AG04449 (cell line): ENCODE measurements around the gene AXIN2.
A peak's percentile ranks its signal among the peaks of the same experiment; 100 is the strongest.

Experiments
- CTCF ChIA-PET: fragments of 350-600 bp; formaldehyde crosslinking; extraction: SDS; loops from one replicate; lab custom pipeline; 2021; ENCODE audit warnings: antibody characterized with exemption; lab: Yijun Ruan, JAX
- POLR2A ChIA-PET: fragments of 400-600, 350-600 bp; formaldehyde crosslinking; extraction: SDS; loops from one replicate; lab custom pipeline; 2020; ENCODE audit warnings: antibody characterized with exemption, inconsistent platforms; lab: Yijun Ruan, JAX
- DNase-seq: peaks from one replicate; pipeline ENCODE4 v3.0.0-alpha.2; 2010; ENCODE audit warnings: low read depth, low spot score
- H3K4me3 ChIP-seq: 2 replicates; pipeline ENCODE4 v1.5.1; 2011; ENCODE audit warnings: low read depth, mild to moderate bottlenecking, control low read depth, low read length
- TF ChIP-seq, protein P1 (sequence below): IDR thresholded peaks from one replicate; pipeline ENCODE4 v1.5.1; 2011; ENCODE audit warnings: mild to moderate bottlenecking, moderate library complexity, low read length, control low read depth, inconsistent platforms; ENCODE audit not compliant: insufficient read depth; ENCODE audit errors: missing control alignments

AXIN2 gene, protein sequence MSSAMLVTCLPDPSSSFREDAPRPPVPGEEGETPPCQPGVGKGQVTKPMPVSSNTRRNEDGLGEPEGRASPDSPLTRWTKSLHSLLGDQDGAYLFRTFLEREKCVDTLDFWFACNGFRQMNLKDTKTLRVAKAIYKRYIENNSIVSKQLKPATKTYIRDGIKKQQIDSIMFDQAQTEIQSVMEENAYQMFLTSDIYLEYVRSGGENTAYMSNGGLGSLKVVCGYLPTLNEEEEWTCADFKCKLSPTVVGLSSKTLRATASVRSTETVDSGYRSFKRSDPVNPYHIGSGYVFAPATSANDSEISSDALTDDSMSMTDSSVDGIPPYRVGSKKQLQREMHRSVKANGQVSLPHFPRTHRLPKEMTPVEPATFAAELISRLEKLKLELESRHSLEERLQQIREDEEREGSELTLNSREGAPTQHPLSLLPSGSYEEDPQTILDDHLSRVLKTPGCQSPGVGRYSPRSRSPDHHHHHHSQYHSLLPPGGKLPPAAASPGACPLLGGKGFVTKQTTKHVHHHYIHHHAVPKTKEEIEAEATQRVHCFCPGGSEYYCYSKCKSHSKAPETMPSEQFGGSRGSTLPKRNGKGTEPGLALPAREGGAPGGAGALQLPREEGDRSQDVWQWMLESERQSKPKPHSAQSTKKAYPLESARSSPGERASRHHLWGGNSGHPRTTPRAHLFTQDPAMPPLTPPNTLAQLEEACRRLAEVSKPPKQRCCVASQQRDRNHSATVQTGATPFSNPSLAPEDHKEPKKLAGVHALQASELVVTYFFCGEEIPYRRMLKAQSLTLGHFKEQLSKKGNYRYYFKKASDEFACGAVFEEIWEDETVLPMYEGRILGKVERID

GRCh38 chr17:65561452-65562205 is at the start of gene AXIN2:
Gene AXIN2 (minus strand): TSS chr17:65561648. CDS start chr17:65558620, 3,028 bp downstream.
- no peak for DNase-seq
- POLR2A ChIA-PET: no interaction called here
- peak within 1 kb of the TSS; percentile 66 for H3K4me3 ChIP-seq
- CTCF ChIA-PET: interaction anchor here (0.6 kb wide), 1 partner anchor 222 kb away, joined by 3 read pairs; no protein-coding TSS in a partner anchor
- TF ChIP-seq, protein P1, sequence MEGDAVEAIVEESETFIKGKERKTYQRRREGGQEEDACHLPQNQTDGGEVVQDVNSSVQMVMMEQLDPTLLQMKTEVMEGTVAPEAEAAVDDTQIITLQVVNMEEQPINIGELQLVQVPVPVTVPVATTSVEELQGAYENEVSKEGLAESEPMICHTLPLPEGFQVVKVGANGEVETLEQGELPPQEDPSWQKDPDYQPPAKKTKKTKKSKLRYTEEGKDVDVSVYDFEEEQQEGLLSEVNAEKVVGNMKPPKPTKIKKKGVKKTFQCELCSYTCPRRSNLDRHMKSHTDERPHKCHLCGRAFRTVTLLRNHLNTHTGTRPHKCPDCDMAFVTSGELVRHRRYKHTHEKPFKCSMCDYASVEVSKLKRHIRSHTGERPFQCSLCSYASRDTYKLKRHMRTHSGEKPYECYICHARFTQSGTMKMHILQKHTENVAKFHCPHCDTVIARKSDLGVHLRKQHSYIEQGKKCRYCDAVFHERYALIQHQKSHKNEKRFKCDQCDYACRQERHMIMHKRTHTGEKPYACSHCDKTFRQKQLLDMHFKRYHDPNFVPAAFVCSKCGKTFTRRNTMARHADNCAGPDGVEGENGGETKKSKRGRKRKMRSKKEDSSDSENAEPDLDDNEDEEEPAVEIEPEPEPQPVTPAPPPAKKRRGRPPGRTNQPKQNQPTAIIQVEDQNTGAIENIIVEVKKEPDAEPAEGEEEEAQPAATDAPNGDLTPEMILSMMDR: no peak

DNA sequence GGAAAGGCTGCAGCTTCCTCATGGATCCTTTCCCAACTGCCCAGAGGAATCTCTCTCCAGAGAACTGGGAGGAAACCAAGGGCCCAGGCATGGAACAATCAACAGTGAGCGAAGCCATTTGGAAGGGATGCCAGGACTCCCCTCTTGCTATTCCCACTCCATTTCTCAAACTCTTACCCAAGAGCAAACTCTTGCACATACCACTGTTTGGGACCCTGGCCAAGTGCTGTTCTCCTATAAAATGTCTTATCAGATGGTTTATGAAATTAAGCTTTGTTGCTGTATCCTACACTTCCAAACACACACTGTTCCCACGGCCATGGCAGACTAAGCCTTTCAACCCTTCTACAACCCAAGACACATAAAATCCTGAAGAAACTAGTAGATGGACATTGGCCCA is 48.3 kb upstream of the AXIN2 start:
- no peak for DNase-seq
- CTCF ChIA-PET: interaction anchor here (1.6 kb wide), 1 partner anchor 8 kb away, joined by 4 read pairs; no protein-coding TSS in a partner anchor
- TF ChIP-seq, protein P1: no peak
- H3K4me3 ChIP-seq: no peak overlapping the region
- POLR2A ChIA-PET: no interaction called here

- no peak for DNase-seq
- no peak overlapping the region for H3K4me3 ChIP-seq
- TF ChIP-seq, protein P1: no peak
- ChIA-PET CTCF (interaction anchor here (1.6 kb wide), 1 partner anchor 8 kb away, joined by 4 read pairs; no protein-coding TSS in a partner anchor), POLR2A (no interaction called here)
These were observed 47.8 kb upstream of the AXIN2 start for GRCh38 chr17:65609286-65609685.

- no peak for DNase-seq
- TF ChIP-seq, protein P1: no peak
- no peak overlapping the region for H3K4me3 ChIP-seq
- ChIA-PET CTCF (no interaction called here), POLR2A (no interaction called here)
These were observed 42.6 kb upstream of the AXIN2 start for GRCh38 chr17:65604070-65604469.

DNA sequence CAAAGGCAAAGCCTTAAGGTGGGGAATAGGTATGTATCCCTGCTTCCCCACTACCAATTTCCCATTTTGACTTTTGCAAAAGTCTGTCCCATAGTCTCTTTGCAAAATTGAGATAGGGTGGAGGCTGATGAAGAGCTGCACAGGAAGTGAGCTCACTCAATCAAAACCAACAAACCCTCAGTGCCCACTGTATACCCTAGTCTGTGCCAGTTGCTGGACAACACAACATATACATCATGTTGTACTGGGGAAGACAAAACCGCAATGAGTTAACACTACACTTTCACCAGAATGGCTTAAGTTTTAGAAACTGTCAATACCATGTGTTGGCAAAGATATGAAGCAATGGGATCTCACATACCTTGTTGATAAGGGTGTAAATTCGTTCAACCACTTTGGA is 40.4 kb upstream of the AXIN2 start:
- ChIA-PET CTCF (no interaction called here), POLR2A (no interaction called here)
- DNase-seq: no peak
- TF ChIP-seq, protein P1: no peak
- no peak overlapping the region for H3K4me3 ChIP-seq
